22Rv1 (cell line): Measurements from ENCODE around the gene STUB1.

Experiments
- H3K27ac ChIP-seq: fragments of 450-650 bp; 2 replicates; pipeline ENCODE4 v1.5.1; 2017
- ZFX ChIP-seq: fragments of 450-650 bp; IDR thresholded peaks from 2 replicates; pipeline ENCODE4 v1.6.1; 2017; ENCODE audit warnings: antibody characterized with exemption, borderline replicate concordance
- TF ChIP-seq, protein P1 (sequence below): fragments of 450-650 bp; IDR thresholded peaks from 2 replicates; pipeline ENCODE4 v1.5.1; 2017; ENCODE audit warnings: mild to moderate bottlenecking

STUB1 gene

GRCh38 chr16:695355-696089 is 15.3 kb downstream of the STUB1 start:
- no peak for TF ChIP-seq ZFX
- TF ChIP-seq, protein P1, sequence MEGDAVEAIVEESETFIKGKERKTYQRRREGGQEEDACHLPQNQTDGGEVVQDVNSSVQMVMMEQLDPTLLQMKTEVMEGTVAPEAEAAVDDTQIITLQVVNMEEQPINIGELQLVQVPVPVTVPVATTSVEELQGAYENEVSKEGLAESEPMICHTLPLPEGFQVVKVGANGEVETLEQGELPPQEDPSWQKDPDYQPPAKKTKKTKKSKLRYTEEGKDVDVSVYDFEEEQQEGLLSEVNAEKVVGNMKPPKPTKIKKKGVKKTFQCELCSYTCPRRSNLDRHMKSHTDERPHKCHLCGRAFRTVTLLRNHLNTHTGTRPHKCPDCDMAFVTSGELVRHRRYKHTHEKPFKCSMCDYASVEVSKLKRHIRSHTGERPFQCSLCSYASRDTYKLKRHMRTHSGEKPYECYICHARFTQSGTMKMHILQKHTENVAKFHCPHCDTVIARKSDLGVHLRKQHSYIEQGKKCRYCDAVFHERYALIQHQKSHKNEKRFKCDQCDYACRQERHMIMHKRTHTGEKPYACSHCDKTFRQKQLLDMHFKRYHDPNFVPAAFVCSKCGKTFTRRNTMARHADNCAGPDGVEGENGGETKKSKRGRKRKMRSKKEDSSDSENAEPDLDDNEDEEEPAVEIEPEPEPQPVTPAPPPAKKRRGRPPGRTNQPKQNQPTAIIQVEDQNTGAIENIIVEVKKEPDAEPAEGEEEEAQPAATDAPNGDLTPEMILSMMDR: no peak
- H3K27ac ChIP-seq: peak overlapping the region; percentile 98

GRCh38 chr16:698911-699671 is 18.9 kb downstream of the STUB1 start:
- TF ChIP-seq, protein P1: no peak
- no peak for TF ChIP-seq ZFX
- 0 out of 2 replicates have a peak overlapping the region, but pooled peaks have one; percentile 27 for H3K27ac ChIP-seq

DNA sequence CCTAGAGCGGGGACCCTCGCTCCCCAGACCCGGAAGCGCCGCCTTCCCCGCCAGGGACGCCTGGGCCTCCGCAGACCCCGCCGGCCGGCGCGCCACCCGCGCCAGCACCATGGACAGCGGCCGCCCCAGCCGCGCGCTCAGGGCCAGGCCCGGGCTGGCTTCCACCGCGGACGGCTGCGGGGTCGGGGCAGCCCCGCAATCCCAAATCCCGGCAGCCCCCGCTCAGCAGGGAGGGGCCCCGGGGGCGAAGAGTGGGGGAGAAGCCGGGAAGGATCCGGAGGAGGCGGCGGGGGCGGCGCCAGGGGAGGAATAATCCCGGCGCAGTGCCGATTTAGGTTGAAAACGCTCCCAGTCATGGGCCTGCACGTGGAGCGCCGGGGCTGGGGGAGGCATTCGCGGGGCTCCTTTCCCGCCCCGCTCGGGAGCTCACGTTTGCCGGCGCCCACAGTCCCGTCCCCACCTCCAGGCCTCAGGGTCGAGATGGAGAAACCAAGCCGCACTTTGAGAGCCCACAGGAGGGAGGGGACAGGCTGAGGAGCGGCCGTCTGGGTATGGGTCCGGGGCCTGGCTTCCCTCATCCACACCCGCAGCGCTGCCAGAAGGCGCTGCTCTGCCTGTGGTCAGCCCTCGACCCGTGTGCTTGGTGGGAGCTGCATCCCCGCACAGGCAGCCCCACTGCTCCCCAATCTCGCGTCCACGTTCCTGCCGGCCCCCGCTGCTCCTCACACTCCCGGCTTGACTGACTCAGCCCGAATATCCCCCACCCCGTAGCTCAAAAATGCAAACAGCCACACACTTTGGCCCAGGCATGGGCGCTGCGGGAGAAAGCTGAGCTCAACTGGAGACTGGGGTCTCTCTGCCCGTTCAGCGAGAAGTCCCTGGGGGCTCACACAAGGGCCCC is 20.7 kb downstream of the STUB1 start:
- TF ChIP-seq ZFX: no peak
- TF ChIP-seq, protein P1: no peak
- no peak overlapping the region for H3K27ac ChIP-seq

DNA sequence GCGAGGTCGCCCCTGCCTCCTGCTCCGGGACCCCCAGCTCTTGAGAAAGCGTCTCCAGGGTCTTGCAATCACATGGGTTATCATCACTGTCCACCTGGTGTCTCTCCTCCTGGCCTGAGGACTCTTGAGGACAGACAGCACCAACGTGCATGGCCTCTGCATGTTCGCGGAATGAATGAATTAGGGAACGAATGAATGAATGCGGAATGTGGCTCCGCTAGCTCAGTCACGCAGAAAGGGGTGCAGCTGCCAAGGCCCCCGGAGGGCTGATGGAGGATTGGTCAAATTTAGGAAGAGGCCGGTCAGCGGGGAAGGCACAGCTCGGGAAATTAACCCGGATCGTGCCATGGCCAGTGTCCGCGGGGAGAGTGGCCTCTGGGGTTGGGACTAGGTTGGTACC is 22.1 kb downstream of the STUB1 start:
- TF ChIP-seq, protein P1: no peak
- no peak for TF ChIP-seq ZFX
- peak overlapping the region; percentile 90; the same call in 1 of the 2 replicates for H3K27ac ChIP-seq

- no peak for TF ChIP-seq ZFX
- TF ChIP-seq, protein P1: no peak
- H3K27ac ChIP-seq: peak overlapping the region; percentile 90
Observed at GRCh38 chr16:703406-703805, 23.2 kb downstream of the STUB1 start.

- TF ChIP-seq, protein P1: no peak
- no peak for TF ChIP-seq ZFX
- peak overlapping the region; percentile 90 for H3K27ac ChIP-seq
Observed at GRCh38 chr16:704047-704446, 23.8 kb downstream of the STUB1 start.
